Measurements from ENCODE around the gene GRIK1. TPM values are rescaled to one million over a fixed set of nuclear protein-coding genes. Genes with fewer than 3 reads are reported as not detected.

GRIK1 gene
- total RNA-seq, 1 experiment from 2014 or later: not detected

DNA sequence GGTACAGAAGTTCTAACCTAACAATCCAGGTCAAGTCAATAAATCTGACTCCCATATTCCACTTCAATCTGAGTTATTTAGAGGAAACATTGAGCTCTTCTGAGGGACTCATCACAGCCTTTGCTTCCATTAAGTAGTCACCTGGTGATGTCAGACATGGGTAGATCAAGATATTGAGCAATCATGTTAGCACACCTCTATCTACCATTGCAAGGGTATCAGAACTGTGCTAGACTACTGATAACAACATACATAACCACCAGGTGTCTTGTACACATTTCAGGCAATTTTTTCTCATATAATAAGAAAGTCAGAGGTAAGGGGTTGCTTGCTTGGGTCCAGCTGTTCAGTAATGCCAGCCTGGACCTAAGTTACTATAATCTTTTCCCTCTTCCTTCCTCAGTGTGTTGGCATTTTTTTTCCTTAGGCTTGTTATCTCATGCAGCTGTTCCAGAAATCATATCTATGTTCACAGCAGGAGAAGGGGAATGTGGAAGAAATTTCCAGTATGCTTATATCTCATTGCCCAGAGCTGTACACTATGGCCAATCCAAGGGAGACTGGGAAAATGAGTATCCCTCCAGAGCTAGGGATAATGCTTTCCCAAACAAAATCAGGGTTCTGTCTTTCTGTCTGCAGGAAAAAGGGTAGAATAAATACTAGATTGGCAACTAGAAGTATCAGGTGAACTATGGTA, 52.3 kb downstream of the GRIK1 start:
- ChIA-PET POLR2A (no interaction called here), CTCF (no interaction called here)
- Histone ChIP-seq H3K27me3 (replicated peaks; ENCODE audit: control insufficient read depth, insufficient read depth, low read length) (no peaks in the 10 kb centered on the region), H3K9me3 (no peaks in the 10 kb centered on the region), H3K4me3 (ENCODE audit: low read depth, low read length) (no peak overlapping the region), H3K36me3 (ENCODE audit: control insufficient read depth, insufficient read depth, low read length) (no peaks in the 10 kb centered on the region), H3K4me1 (no peaks in the 10 kb centered on the region)
- Mint-ChIP-seq H3K4me3 (ENCODE audit: unreplicated experiment) (no peak overlapping the region), H3K4me1 (ENCODE audit: low read depth, unreplicated experiment) (no peaks in the 10 kb centered on the region), H3K27me3 (ENCODE audit: insufficient read depth, unreplicated experiment) (no peaks in the 10 kb centered on the region), H3K9me3 (ENCODE audit: unreplicated experiment) (no peaks in the 10 kb centered on the region), H3K36me3 (ENCODE audit: insufficient read depth, unreplicated experiment) (no peaks in the 10 kb centered on the region), H3K27ac (ENCODE audit: unreplicated experiment) (no peak overlapping the region)
- TF ChIP-seq, protein P1, sequence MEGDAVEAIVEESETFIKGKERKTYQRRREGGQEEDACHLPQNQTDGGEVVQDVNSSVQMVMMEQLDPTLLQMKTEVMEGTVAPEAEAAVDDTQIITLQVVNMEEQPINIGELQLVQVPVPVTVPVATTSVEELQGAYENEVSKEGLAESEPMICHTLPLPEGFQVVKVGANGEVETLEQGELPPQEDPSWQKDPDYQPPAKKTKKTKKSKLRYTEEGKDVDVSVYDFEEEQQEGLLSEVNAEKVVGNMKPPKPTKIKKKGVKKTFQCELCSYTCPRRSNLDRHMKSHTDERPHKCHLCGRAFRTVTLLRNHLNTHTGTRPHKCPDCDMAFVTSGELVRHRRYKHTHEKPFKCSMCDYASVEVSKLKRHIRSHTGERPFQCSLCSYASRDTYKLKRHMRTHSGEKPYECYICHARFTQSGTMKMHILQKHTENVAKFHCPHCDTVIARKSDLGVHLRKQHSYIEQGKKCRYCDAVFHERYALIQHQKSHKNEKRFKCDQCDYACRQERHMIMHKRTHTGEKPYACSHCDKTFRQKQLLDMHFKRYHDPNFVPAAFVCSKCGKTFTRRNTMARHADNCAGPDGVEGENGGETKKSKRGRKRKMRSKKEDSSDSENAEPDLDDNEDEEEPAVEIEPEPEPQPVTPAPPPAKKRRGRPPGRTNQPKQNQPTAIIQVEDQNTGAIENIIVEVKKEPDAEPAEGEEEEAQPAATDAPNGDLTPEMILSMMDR (IDR thresholded peaks at IDR 0.05; ENCODE audit: insufficient read depth in 1 of 2, low read depth in 1 of 2, low read length in 1 of 2, severe bottlenecking in 1 of 2, unreplicated experiment in 1 of 2): no peak
- no TSS peak for BruUV-seq (replicated peaks)
- intact Hi-C loops (cut with micrococcal nuclease; ENCODE audit: unreplicated experiment): no loop called here
- DNase-seq: no peak

DNA sequence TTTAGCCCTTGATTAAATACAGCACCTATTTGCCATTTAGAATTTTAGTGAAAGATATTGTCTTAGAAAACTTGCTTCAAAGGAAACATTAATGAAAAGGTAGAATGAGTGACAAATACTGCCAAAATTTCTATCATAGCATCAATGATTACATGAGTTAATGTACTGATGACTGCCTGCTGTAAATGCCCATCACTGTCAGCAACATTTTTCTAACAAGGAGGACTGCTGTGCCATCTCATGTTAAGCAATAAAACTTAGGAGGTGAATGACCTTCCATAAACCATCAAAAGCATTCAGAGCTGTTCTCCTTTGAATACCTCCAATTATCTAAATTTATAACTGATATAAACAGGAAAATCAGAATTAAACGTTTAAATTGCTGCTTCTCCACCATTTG, 54.3 kb downstream of the GRIK1 start:
- Mint-ChIP-seq H3K36me3 (ENCODE audit: insufficient read depth, unreplicated experiment) (no peaks in the 10 kb centered on the region), H3K27me3 (ENCODE audit: insufficient read depth, unreplicated experiment) (no peaks in the 10 kb centered on the region), H3K4me1 (ENCODE audit: low read depth, unreplicated experiment) (no peaks in the 10 kb centered on the region), H3K27ac (ENCODE audit: unreplicated experiment) (no peak overlapping the region), H3K9me3 (ENCODE audit: unreplicated experiment) (no peaks in the 10 kb centered on the region), H3K4me3 (ENCODE audit: unreplicated experiment) (no peak overlapping the region)
- Histone ChIP-seq H3K9me3 (no peaks in the 10 kb centered on the region), H3K4me1 (no peaks in the 10 kb centered on the region), H3K27me3 (replicated peaks; ENCODE audit: control insufficient read depth, insufficient read depth, low read length) (no peaks in the 10 kb centered on the region), H3K36me3 (ENCODE audit: control insufficient read depth, insufficient read depth, low read length) (no peaks in the 10 kb centered on the region), H3K4me3 (ENCODE audit: low read depth, low read length) (no peak overlapping the region)
- no peak for DNase-seq
- POLR2A ChIA-PET: interaction anchor here (0.5 kb wide), 1 partner anchor 1869 kb away, joined by 3 read pairs; no protein-coding TSS in a partner anchor
- CTCF ChIA-PET: no interaction called here
- TF ChIP-seq, protein P1 (IDR thresholded peaks at IDR 0.05; ENCODE audit: insufficient read depth in 1 of 2, low read depth in 1 of 2, low read length in 1 of 2, severe bottlenecking in 1 of 2, unreplicated experiment in 1 of 2): no peak
- BruUV-seq (replicated peaks): no TSS peak
- intact Hi-C loops (cut with micrococcal nuclease; ENCODE audit: unreplicated experiment): no loop called here

DNA sequence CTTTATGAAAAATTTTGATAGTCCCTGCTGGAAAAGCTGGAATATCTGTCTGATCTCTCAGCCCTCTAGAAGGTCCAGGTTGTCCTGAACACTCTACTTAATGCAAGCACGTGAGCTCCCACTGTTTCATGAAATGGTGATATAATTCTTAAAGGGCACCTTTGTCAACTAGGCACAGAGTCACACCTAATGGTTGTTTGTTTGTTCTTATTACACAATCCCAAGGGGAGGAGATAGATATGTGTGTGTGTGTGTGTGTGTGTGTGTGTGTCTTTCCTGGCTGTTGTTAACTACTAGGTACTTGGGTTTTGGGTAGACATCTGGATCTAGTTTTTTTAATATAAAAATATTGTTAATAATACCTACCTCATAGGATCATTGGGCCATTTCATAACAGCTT, 63.9 kb downstream of the GRIK1 start:
- no peak overlapping the region for H3K27ac Mint-ChIP-seq (ENCODE audit: unreplicated experiment)
- CTCF ChIA-PET: no interaction called here
- Histone ChIP-seq H3K36me3 (ENCODE audit: control insufficient read depth, insufficient read depth, low read length) (no peaks in the 10 kb centered on the region), H3K4me3 (ENCODE audit: low read depth, low read length) (no peak overlapping the region), H3K9me3 (no peaks in the 10 kb centered on the region), H3K4me1 (no peaks in the 10 kb centered on the region), H3K27me3 (replicated peaks; ENCODE audit: control insufficient read depth, insufficient read depth, low read length) (no peaks in the 10 kb centered on the region; the same call in 1 of the 2 replicates)
- no peak overlapping the region for H3K4me3 Mint-ChIP-seq (ENCODE audit: unreplicated experiment)
- peaks cover 21% of the 10 kb centered on the region for H3K27me3 Mint-ChIP-seq (ENCODE audit: insufficient read depth, unreplicated experiment)
- peaks cover 10% of the 10 kb centered on the region for H3K9me3 Mint-ChIP-seq (ENCODE audit: unreplicated experiment)
- POLR2A ChIA-PET: no interaction called here
- DNase-seq: no peak
- TF ChIP-seq, protein P1 (IDR thresholded peaks at IDR 0.05; ENCODE audit: insufficient read depth in 1 of 2, low read depth in 1 of 2, low read length in 1 of 2, severe bottlenecking in 1 of 2, unreplicated experiment in 1 of 2): no peak
- no TSS peak for BruUV-seq (replicated peaks)
- no peaks in the 10 kb centered on the region for H3K4me1 Mint-ChIP-seq (ENCODE audit: low read depth, unreplicated experiment)
- intact Hi-C loops (cut with micrococcal nuclease; ENCODE audit: unreplicated experiment): no loop called here
- no peaks in the 10 kb centered on the region for H3K36me3 Mint-ChIP-seq (ENCODE audit: insufficient read depth, unreplicated experiment)

Data from Caco-2 (cell line).